Glutamatergic neuron (in vitro differentiated cells): Measurements from ENCODE around the gene SPSB4. TPM values are rescaled to one million over a fixed set of nuclear protein-coding genes. Genes with fewer than 3 reads are reported as not detected.

Experiments used
- DNase-seq: peaks from one replicate; pipeline ENCODE4 v3.0.0; 2022
- H3K27ac Mint-ChIP-seq: one replicate; pipeline ENCODE4 v1.8.0; 2020; ENCODE audit warnings: mild to moderate bottlenecking, mixed read lengths, inconsistent platforms; ENCODE audit not compliant: unreplicated experiment
- H3K27me3 Mint-ChIP-seq: one replicate; pipeline ENCODE4 v1.8.0; 2020; ENCODE audit warnings: mild to moderate bottlenecking, moderate library complexity, mixed read lengths, inconsistent platforms; ENCODE audit not compliant: unreplicated experiment
- H3K36me3 Mint-ChIP-seq: one replicate; pipeline ENCODE4 v1.8.0; 2020; ENCODE audit warnings: mild to moderate bottlenecking, mixed read lengths, inconsistent platforms; ENCODE audit not compliant: unreplicated experiment
- H3K4me1 Mint-ChIP-seq: one replicate; pipeline ENCODE4 v1.8.0; 2020; ENCODE audit warnings: mild to moderate bottlenecking, low read depth, mixed read lengths, inconsistent platforms; ENCODE audit not compliant: unreplicated experiment
- H3K4me3 Mint-ChIP-seq: one replicate; pipeline ENCODE4 v1.8.0; 2020; ENCODE audit warnings: mild to moderate bottlenecking, mixed read lengths, inconsistent platforms; ENCODE audit not compliant: unreplicated experiment
- H3K9me3 Mint-ChIP-seq: one replicate; pipeline ENCODE4 v1.8.0; 2020; ENCODE audit warnings: mild to moderate bottlenecking, moderate library complexity, mixed read lengths, inconsistent platforms; ENCODE audit not compliant: unreplicated experiment
- total RNA-seq: library from RNA; stranded (reverse); fragmentation: NEBNext Ultra II Directional; extraction: Animal tissue kit (Norgen Biotek cat#: 25700); gene quantifications from one replicate; pipeline ENCODE4 v1.2.1, GENCODE V29; 2021; ENCODE audit not compliant: unreplicated experiment
- TF ChIP-seq, protein P1 (sequence below): fragments of 200-600 bp; sonication (generic); IDR thresholded peaks from one replicate; pipeline ENCODE4 v1.5.0; 2021; ENCODE audit not compliant: partially characterized antibody, unreplicated experiment

The SPSB4 gene
- total RNA-seq, 1 donor from 2014 or later = 98.4 TPM

DNA sequence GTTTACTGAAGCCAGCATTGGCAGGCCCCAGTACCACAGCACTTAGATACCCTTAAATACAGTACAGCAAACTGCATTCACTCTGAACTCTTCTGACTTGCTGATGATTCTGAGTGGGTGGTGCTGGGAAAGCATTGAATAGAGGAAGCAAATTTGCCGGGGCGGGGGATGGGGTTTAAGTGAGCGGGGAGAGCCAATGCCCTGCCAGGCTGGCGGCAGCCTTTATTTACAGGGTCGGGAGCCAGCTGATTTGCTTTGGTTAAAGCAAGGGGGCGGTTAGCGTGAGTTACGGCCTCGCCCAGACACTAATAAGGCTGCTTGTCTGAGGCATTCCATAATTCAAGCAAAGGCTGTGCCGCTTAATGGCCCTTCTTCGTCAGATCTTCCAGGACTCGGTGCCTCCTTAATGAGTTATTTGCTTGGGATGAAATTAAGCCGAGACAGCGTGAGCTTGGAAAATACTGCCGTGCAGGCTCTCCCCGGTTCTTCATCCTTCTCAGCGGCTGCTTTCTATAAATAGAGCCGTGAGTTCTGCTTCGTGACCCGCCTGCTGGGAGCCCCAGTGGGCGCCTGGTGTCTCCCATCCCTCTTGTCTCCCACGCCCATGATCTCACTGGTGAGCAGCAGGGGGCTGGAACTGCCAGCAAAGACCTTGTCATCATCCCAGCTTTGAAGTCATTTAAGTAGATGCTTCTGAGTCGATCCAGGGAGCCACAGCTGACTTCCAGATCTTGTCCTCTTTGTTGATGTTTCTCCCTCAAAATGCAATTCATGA lies 25.8 kb downstream of the SPSB4 start:
- peaks cover 9% of the 10 kb centered on the region for H3K27me3 Mint-ChIP-seq
- no peak for DNase-seq
- H3K9me3 Mint-ChIP-seq = peaks cover 13% of the 10 kb centered on the region
- peak overlapping the region; percentile 82 for H3K27ac Mint-ChIP-seq
- H3K4me3 Mint-ChIP-seq = peak overlapping the region; percentile 64
- peaks cover 68% of the 10 kb centered on the region for H3K4me1 Mint-ChIP-seq
- TF ChIP-seq, protein P1, sequence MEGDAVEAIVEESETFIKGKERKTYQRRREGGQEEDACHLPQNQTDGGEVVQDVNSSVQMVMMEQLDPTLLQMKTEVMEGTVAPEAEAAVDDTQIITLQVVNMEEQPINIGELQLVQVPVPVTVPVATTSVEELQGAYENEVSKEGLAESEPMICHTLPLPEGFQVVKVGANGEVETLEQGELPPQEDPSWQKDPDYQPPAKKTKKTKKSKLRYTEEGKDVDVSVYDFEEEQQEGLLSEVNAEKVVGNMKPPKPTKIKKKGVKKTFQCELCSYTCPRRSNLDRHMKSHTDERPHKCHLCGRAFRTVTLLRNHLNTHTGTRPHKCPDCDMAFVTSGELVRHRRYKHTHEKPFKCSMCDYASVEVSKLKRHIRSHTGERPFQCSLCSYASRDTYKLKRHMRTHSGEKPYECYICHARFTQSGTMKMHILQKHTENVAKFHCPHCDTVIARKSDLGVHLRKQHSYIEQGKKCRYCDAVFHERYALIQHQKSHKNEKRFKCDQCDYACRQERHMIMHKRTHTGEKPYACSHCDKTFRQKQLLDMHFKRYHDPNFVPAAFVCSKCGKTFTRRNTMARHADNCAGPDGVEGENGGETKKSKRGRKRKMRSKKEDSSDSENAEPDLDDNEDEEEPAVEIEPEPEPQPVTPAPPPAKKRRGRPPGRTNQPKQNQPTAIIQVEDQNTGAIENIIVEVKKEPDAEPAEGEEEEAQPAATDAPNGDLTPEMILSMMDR = no peak
- no peaks in the 10 kb centered on the region for H3K36me3 Mint-ChIP-seq

DNA sequence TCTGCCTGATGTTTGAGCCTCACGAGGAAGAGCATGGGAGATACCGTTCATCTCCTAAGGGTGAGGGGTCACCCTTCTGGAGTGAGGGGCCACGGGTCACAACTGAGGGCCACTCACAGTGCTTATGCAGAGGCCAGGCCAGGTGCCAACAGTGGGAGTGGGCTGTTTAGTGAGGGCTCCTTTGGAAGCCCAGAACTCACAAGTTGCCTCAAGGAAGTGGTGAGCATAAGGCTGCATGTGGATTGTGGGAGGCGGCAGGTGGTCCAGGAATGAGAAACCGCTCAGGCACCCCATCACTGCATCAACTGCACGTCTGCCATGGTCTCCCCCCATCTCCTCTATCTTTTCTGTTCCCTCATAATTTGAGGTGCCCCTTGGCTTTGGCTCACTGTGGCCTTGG lies 26.5 kb downstream of the SPSB4 start:
- peak overlapping the region; percentile 82 for H3K27ac Mint-ChIP-seq
- TF ChIP-seq, protein P1 = no peak
- DNase-seq = no peak
- H3K4me1 Mint-ChIP-seq = peaks cover 67% of the 10 kb centered on the region
- peaks cover 13% of the 10 kb centered on the region for H3K9me3 Mint-ChIP-seq
- peak overlapping the region; percentile 64 for H3K4me3 Mint-ChIP-seq
- H3K36me3 Mint-ChIP-seq = no peaks in the 10 kb centered on the region
- peaks cover 12% of the 10 kb centered on the region for H3K27me3 Mint-ChIP-seq

DNA sequence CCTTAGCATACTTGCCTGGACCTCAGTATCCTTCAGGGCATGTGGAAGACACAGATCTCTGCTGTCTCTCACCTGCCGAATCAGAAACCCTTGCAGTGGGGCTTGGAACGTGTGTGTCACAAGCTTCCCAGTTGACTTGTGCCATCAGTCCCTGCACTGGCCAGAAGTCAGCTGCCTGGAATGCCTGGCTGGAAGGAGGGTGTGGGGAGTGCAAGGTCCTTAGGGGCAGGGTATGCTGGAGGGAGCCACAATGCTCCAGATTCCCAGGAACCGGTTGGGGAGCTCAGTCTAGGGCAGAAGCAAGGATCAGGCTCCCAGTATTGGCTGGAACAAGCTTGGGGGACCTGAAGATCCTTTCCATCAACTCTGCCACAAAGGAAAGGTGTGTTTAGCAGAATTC lies 27.1 kb downstream of the SPSB4 start:
- Mint-ChIP-seq H3K4me1 (peaks cover 68% of the 10 kb centered on the region), H3K27ac (peak overlapping the region; percentile 77), H3K36me3 (no peaks in the 10 kb centered on the region), H3K27me3 (peaks cover 12% of the 10 kb centered on the region), H3K9me3 (peaks cover 14% of the 10 kb centered on the region), H3K4me3 (peak overlapping the region; percentile 57)
- TF ChIP-seq, protein P1 = no peak
- no peak for DNase-seq

DNA sequence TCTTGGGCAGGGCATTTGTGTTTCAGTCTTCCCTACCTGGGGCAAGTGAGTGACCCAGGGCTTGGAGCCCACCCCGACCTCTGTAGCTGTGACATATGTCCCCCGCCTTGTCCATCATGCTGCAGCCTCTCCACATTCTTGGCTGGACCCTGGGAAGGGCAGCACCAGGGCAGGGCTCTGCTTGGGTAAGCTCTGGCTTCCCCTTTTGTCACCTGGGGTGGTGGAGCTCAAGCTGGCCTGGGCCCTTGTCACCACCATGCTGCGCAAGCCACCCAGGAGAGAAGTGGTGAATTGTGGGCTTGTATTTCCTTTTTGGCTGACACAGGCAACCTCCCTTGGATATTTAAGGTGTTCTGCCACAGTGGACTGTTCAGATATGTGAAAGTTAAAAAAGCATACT lies 29.3 kb downstream of the SPSB4 start:
- peaks cover 76% of the 10 kb centered on the region for H3K4me1 Mint-ChIP-seq

More for the DNA sequence above, 29.3 kb downstream of the SPSB4 start:
- TF ChIP-seq, protein P1 = no peak
- Mint-ChIP-seq H3K36me3 (no peaks in the 10 kb centered on the region), H3K27ac (no peak overlapping the region), H3K4me3 (no peak overlapping the region), H3K9me3 (peaks cover 16% of the 10 kb centered on the region), H3K27me3 (peaks cover 19% of the 10 kb centered on the region)
- no peak for DNase-seq
